OCI-LY7 (cell line): ENCODE data around the gene PHRF1.

Experiments
- EZH2phosphoT487 ChIP-seq: fragments of 200-600 bp; sonication (generic); IDR thresholded peaks from 2 replicates; pipeline ENCODE4 v1.6.1; 2018; ENCODE audit warnings: low read depth, borderline replicate concordance, mild to moderate bottlenecking, mixed run types, antibody characterized with exemption, low read length, moderate library complexity, mixed read lengths
- TF ChIP-seq, protein P1 (sequence below): fragments of 200-600 bp; sonication (generic); conservative IDR thresholded peaks from 2 replicates; pipeline ENCODE4 v1.5.1; 2014; ENCODE audit warnings: mild to moderate bottlenecking, antibody characterized with exemption, low read length, moderate library complexity, mixed read lengths

DNA sequence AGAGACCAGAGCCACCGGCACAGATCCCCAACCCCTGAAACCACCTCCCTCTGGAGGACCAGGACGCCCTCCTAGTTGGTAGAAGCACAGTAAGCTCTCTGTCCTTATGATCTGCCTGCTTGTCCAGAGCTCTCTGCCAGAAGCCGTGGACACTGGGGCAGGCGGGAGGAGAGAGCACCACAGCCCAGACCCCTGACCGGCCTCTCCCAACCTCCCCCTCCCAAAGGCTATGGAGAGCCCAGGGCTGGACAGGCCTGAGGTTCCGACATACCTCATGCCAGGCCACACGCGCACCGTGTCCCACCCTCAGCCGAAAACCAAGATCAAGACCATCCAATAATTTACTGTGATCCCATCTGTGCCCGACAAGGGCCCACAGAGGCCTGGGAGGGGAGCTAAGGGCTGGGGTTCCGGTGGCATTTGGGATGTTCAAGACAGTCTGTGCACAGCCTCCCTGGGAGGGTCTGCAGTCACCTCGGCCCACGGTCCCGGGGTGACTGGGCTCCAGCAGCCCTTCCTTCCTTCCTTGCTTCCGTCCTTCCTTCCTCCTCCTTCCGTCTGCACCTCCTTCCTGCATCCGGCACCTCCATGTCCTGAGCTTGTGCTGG is 44.2 kb upstream of the PHRF1 start:
- TF ChIP-seq, protein P1, sequence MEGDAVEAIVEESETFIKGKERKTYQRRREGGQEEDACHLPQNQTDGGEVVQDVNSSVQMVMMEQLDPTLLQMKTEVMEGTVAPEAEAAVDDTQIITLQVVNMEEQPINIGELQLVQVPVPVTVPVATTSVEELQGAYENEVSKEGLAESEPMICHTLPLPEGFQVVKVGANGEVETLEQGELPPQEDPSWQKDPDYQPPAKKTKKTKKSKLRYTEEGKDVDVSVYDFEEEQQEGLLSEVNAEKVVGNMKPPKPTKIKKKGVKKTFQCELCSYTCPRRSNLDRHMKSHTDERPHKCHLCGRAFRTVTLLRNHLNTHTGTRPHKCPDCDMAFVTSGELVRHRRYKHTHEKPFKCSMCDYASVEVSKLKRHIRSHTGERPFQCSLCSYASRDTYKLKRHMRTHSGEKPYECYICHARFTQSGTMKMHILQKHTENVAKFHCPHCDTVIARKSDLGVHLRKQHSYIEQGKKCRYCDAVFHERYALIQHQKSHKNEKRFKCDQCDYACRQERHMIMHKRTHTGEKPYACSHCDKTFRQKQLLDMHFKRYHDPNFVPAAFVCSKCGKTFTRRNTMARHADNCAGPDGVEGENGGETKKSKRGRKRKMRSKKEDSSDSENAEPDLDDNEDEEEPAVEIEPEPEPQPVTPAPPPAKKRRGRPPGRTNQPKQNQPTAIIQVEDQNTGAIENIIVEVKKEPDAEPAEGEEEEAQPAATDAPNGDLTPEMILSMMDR, result no peak
- TF ChIP-seq EZH2phosphoT487, result no peak
